K562 (cell line): ENCODE results near the gene CFDP1. TPM values are rescaled to one million over a fixed set of nuclear protein-coding genes. Genes with fewer than 3 reads are reported as not detected.

Experiments
- BRCA1 ChIP-seq, 2 experiments: fragments of 450-650 bp in 1 of 2; sonication (generic) in 1 of 2; formaldehyde crosslinking in 1 of 2; IDR thresholded peaks; 2 replicates each; pipeline versions ENCODE4 v1.5.0 to v1.6.1; 2017 to 2020; ENCODE audit warnings: mild to moderate bottlenecking in 1 of 2, missing genetic modification reagents in 1 of 2
- CBX5 ChIP-seq: IDR thresholded peaks from 2 replicates; pipeline ENCODE4 v1.6.1; 2014; ENCODE audit warnings: low read depth, borderline replicate concordance
- FOXP4 ChIP-seq: sonication (generic); formaldehyde crosslinking; IDR thresholded peaks from 2 replicates; pipeline ENCODE4 v1.8.0; 2022; ENCODE audit warnings: mild to moderate bottlenecking, missing genetic modification reagents, borderline replicate concordance
- GABPB2 ChIP-seq: fragments of 250-450 bp; sonication (Bioruptor Pico); conservative IDR thresholded peaks from 2 replicates; pipeline ENCODE4 v1.5.1; 2021; ENCODE audit warnings: mild to moderate bottlenecking
- YBX1 ChIP-seq: fragments of 450-650 bp; IDR thresholded peaks from 2 replicates; pipeline ENCODE4 v1.7.1; 2016; ENCODE audit warnings: mild to moderate bottlenecking
- ZNF551 ChIP-seq: fragments of 250-450 bp; sonication (Bioruptor Pico); IDR thresholded peaks from 2 replicates; pipeline ENCODE4 v1.5.0; 2021; ENCODE audit warnings: mild to moderate bottlenecking, moderate library complexity
- polyA plus RNA-seq, 8 experiments: library from polyadenylated mRNA; depleted of rRNA in 4 of 8; stranded (reverse) in 5 of 8; unstranded in 3 of 8; fragments of >200 nt; fragmentation: Nextera tagmentation in 2 of 8; fragmentation: Illumina TruSeq in 1 of 8; extraction: Ambion mirVana in 2 of 8; extraction: Trizol in 1 of 8; gene quantifications; 2 replicates each; pipeline versions ENCODE4 v1.2.1 to v1.2.3, GENCODE V29; 2011 to 2014; ENCODE audit warnings: inconsistent platforms in 1 of 8, missing spikeins in 1 of 8
- total RNA-seq, 7 experiments: library from RNA; depleted of rRNA in 6 of 7; stranded (reverse); fragments of >200 nt in 6 of 7; fragmentation: Illumina TruSeq in 2 of 7; extraction: Trizol in 2 of 7; gene quantifications; 2 replicates each; pipeline versions ENCODE4 v1.2.1 to v1.2.3, GENCODE V29; 2011 to 2021; ENCODE audit warnings: low replicate concordance in 1 of 7
- TF ChIP-seq, protein P1 (sequence below), 2 experiments: fragments of 450-650 bp; conservative IDR thresholded peaks; 2 replicates each; pipeline ENCODE4 v1.6.1; 2017; ENCODE audit warnings: mild to moderate bottlenecking in 2 of 2, moderate library complexity in 2 of 2
- TF ChIP-seq, protein P2 (sequence below): sonication (generic); formaldehyde crosslinking; IDR thresholded peaks from 2 replicates; pipeline ENCODE4 v1.9.0; 2022; ENCODE audit warnings: mild to moderate bottlenecking, missing genetic modification reagents
- TF ChIP-seq, protein P3 (sequence below): sonication (generic); formaldehyde crosslinking; IDR thresholded peaks from 2 replicates; pipeline ENCODE4 v1.8.0; 2022; ENCODE audit warnings: missing genetic modification reagents, mild to moderate bottlenecking, moderate library complexity, borderline replicate concordance

Gene CFDP1
- total and polyA plus RNA-seq, 9 of the 15 experiments (the other 6 are each of a cell fraction or from before 2014, with no cell fraction given): 31.5 to 78.4 (median 61.7) TPM

DNA sequence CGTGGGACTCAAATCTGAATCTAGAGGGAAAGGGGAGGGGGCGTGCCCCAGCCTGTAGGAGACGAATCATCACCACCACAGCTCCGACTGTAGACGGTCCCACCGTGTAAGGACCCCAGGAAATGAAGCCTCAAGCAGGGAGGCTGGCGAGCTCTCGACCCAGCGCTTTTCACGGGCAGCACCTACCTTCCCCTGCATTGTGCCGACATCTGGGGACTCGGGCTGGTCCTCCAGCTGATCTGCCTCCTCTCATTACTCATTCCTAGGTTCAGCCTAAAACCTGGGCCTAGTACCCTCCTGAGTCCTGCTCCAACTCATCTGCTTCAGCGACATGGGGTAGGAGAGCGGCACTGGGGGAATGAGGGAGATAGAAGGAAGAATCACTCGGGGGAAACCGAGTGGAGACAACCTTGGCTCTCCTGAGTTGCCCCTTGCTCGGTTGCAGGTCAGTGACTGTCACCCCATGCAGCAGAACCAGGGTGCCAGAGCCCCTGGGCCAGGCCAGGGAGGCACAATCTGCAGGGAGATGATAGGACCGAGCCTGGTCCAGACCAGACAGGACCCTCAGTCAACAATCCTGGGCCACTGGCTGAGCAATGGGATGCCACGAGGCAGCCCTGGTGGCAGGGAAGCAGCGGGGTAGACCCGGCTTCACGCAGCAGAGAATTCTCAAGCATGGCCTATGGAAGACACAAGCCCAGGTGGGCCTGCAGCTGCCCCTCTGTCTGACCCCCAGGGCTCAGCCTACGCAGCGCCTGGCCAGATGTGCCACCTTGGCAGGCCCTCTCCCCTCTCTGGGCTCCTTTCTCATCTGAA, 181.0 kb downstream of the CFDP1 start (continued):
- no peak for TF ChIP-seq FOXP4 (CRISPR knock-in tag)
- TF ChIP-seq YBX1: no peak
- no peak for TF ChIP-seq BRCA1 (IDR thresholded peaks at IDR 0.05)
- no peak for TF ChIP-seq BRCA1 (CRISPR knock-in tag; IDR thresholded peaks at IDR 0.05)
- TF ChIP-seq, protein P1, sequence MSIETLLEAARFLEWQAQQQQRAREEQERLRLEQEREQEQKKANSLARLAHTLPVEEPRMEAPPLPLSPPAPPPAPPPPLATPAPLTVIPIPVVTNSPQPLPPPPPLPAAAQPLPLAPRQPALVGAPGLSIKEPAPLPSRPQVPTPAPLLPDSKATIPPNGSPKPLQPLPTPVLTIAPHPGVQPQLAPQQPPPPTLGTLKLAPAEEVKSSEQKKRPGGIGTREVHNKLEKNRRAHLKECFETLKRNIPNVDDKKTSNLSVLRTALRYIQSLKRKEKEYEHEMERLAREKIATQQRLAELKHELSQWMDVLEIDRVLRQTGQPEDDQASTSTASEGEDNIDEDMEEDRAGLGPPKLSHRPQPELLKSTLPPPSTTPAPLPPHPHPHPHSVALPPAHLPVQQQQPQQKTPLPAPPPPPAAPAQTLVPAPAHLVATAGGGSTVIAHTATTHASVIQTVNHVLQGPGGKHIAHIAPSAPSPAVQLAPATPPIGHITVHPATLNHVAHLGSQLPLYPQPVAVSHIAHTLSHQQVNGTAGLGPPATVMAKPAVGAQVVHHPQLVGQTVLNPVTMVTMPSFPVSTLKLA (conservative IDR thresholded peaks at IDR 0.05): no peak
- TF ChIP-seq CBX5: no peak
- TF ChIP-seq ZNF551 (CRISPR knock-in tag): no peak
- TF ChIP-seq GABPB2 (CRISPR knock-in tag): no peak
- TF ChIP-seq, protein P2, sequence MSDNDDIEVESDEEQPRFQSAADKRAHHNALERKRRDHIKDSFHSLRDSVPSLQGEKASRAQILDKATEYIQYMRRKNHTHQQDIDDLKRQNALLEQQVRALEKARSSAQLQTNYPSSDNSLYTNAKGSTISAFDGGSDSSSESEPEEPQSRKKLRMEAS (CRISPR knock-in tag): peak; percentile 41; the same call in 1 of the 2 replicates
- TF ChIP-seq, protein P3, sequence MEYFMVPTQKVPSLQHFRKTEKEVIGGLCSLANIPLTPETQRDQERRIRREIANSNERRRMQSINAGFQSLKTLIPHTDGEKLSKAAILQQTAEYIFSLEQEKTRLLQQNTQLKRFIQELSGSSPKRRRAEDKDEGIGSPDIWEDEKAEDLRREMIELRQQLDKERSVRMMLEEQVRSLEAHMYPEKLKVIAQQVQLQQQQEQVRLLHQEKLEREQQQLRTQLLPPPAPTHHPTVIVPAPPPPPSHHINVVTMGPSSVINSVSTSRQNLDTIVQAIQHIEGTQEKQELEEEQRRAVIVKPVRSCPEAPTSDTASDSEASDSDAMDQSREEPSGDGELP (CRISPR knock-in tag): peak; percentile 21; the same call in 1 of the 2 replicates
- TF ChIP-seq, all 486 proteins: peak for 3
